ENCODE measurements around the gene ACAN.

Gene ACAN

GRCh38 chr15:88788036-88788435, 15.2 kb upstream of the ACAN start:
- Histone ChIP-seq H3K27me3 (ENCODE audit: insufficient read depth, low read depth, severe bottlenecking) (no peaks in the 10 kb centered on the region), H3K4me3 (ENCODE audit: low read depth, low read length) (no peak overlapping the region), H3K36me3 (no peaks in the 10 kb centered on the region), H3K9me3 (ENCODE audit: severe bottlenecking) (no peaks in the 10 kb centered on the region), H3K27ac (no peak overlapping the region)
- no peak for DNase-seq
- TF ChIP-seq CTCF (IDR thresholded peaks at IDR 0.05; ENCODE audit: low read depth, low read length), result no peak

- Histone ChIP-seq H3K27ac (no peak overlapping the region), H3K9me3 (ENCODE audit: severe bottlenecking) (no peaks in the 10 kb centered on the region), H3K27me3 (ENCODE audit: insufficient read depth, low read depth, severe bottlenecking) (no peaks in the 10 kb centered on the region), H3K4me3 (ENCODE audit: low read depth, low read length) (no peak overlapping the region), H3K36me3 (no peaks in the 10 kb centered on the region)
- no peak for DNase-seq
- TF ChIP-seq CTCF (IDR thresholded peaks at IDR 0.05; ENCODE audit: low read depth, low read length), result no peak
Observed at GRCh38 chr15:88788816-88789215, 14.4 kb upstream of the ACAN start.

GRCh38 chr15:88790486-88790885, 12.8 kb upstream of the ACAN start:
- Histone ChIP-seq H3K9me3 (ENCODE audit: severe bottlenecking) (no peaks in the 10 kb centered on the region), H3K36me3 (no peaks in the 10 kb centered on the region), H3K27me3 (ENCODE audit: insufficient read depth, low read depth, severe bottlenecking) (no peaks in the 10 kb centered on the region), H3K4me3 (ENCODE audit: low read depth, low read length) (no peak overlapping the region), H3K27ac (no peak overlapping the region)
- no peak for DNase-seq
- TF ChIP-seq CTCF (IDR thresholded peaks at IDR 0.05; ENCODE audit: low read depth, low read length), result no peak

- Histone ChIP-seq H3K9me3 (ENCODE audit: severe bottlenecking) (no peaks in the 10 kb centered on the region), H3K27ac (no peak overlapping the region), H3K27me3 (ENCODE audit: insufficient read depth, low read depth, severe bottlenecking) (no peaks in the 10 kb centered on the region), H3K4me3 (ENCODE audit: low read depth, low read length) (no peak overlapping the region), H3K36me3 (no peaks in the 10 kb centered on the region)
- TF ChIP-seq CTCF (IDR thresholded peaks at IDR 0.05; ENCODE audit: low read depth, low read length), result no peak
- DNase-seq, result no peak
Observed at GRCh38 chr15:88791637-88792036, 11.6 kb upstream of the ACAN start.

GRCh38 chr15:88792342-88793282, 10.6 kb upstream of the ACAN start:
- no peak for TF ChIP-seq CTCF (IDR thresholded peaks at IDR 0.05; ENCODE audit: low read depth, low read length)

More at GRCh38 chr15:88792342-88793282, 10.6 kb upstream of the ACAN start:
- no peak overlapping the region for H3K4me3 ChIP-seq (ENCODE audit: low read depth, low read length)
- H3K36me3 ChIP-seq, result no peaks in the 10 kb centered on the region
- DNase-seq, result no peak
- no peaks in the 10 kb centered on the region for H3K9me3 ChIP-seq (ENCODE audit: severe bottlenecking)
- H3K27me3 ChIP-seq (ENCODE audit: insufficient read depth, low read depth, severe bottlenecking), result no peaks in the 10 kb centered on the region
- H3K27ac ChIP-seq, result no peak overlapping the region
